ENCODE data around the gene STK17B. TPM values are rescaled to one million over a fixed set of nuclear protein-coding genes. Genes with fewer than 3 reads are reported as not detected.
A peak's percentile ranks its signal among the peaks of the same experiment; 100 is the strongest.

Gene STK17B
- polyA plus RNA-seq, 2 of the 4 experiments (the other 2 are of a cell fraction), result 4.0 to 9.2 TPM

GRCh38 chr2:196163285-196163684 is 8.1 kb downstream of the STK17B start:
- POLR2A ChIA-PET, result no interaction called here
- no peak for TF ChIP-seq SMC3 (IDR thresholded peaks at IDR 0.05)
- TF ChIP-seq HOXB5 (CRISPR knock-in tag; IDR thresholded peaks at IDR 0.05), result no peak
- no peak for TF ChIP-seq GATA3 (IDR thresholded peaks at IDR 0.05; ENCODE audit: borderline replicate concordance)
- no peak for TF ChIP-seq KDM1A (IDR thresholded peaks at IDR 0.05; ENCODE audit: low read depth)
- TF ChIP-seq REST (IDR thresholded peaks at IDR 0.05), result no peak
- no peak for TF ChIP-seq PHF8 (IDR thresholded peaks at IDR 0.05; ENCODE audit: borderline replicate concordance, low read depth)
- TF ChIP-seq CHD4 (IDR thresholded peaks at IDR 0.05; ENCODE audit: borderline replicate concordance), result no peak
- no peak for TF ChIP-seq RCOR1 (IDR thresholded peaks at IDR 0.05; ENCODE audit: low read depth, low read length)
- TF ChIP-seq FOSL2 (IDR thresholded peaks at IDR 0.05), result no peak
- TF ChIP-seq FOSL2 (CRISPR knock-in tag; IDR thresholded peaks at IDR 0.05), result no peak
- DNase-seq (ENCODE audit: low read depth in 1 of 2, low spot score in 1 of 2) (no peak), FAIRE-seq (no peak), ATAC-seq (no peak)
- Histone ChIP-seq H3K27ac (no peak overlapping the region), H3K4me1 (peaks cover 27% of the 10 kb centered on the region), H3K4me2 (no peak overlapping the region), H3K9me3 (no peaks in the 10 kb centered on the region), H3K4me3 (no peak overlapping the region)
- WGBS (ENCODE audit: missing lambda C conversion rate), result 69% methylated on average over 4 of the region's 4 CpGs
- CTCF ChIA-PET, result no interaction called here

GRCh38 chr2:196162586-196163175 is 8.7 kb downstream of the STK17B start:
- Histone ChIP-seq H3K4me1 (peaks cover 20% of the 10 kb centered on the region; the same call in 2 of the 3 replicates), H3K9me3 (no peaks in the 10 kb centered on the region), H3K27ac (no peak overlapping the region), H3K4me2 (no peak overlapping the region), H3K4me3 (no peak overlapping the region)
- no peak for DNase-seq (ENCODE audit: low read depth in 1 of 2, low spot score in 1 of 2)
- FAIRE-seq, result no peak
- ChIA-PET CTCF (no interaction called here), POLR2A (no interaction called here)
- TF ChIP-seq, protein P1, sequence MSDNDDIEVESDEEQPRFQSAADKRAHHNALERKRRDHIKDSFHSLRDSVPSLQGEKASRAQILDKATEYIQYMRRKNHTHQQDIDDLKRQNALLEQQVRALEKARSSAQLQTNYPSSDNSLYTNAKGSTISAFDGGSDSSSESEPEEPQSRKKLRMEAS (IDR thresholded peaks at IDR 0.05), result no peak
- TF ChIP-seq RCOR1 (IDR thresholded peaks at IDR 0.05; ENCODE audit: low read depth, low read length), result no peak
- no peak for ATAC-seq
- WGBS (ENCODE audit: missing lambda C conversion rate), result 94% methylated on average over 6 of the region's 6 CpGs

DNA sequence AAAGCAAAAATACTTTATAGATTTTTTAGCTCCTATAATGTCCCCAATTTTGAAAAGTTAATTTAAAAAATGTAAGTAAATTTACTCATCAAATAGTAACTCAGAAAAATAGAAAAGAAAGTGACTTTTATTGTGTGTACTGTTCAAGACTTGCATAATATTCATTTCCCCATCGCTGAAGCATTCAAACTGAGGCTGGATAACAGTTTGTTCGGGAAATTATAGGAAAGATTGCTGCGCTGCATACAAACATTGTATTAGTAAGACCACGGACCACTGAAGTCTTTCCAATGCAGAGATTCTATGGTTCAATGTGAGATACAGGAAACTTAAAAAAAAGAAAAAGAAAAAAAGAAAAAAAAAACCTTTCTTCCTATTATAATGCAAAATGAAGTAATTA is 10.4 kb downstream of the STK17B start:
- WGBS (ENCODE audit: missing lambda C conversion rate), result 93% methylated on average over 4 of the region's 4 CpGs
- no peak overlapping the region for H3K4me2 ChIP-seq
- no peaks in the 10 kb centered on the region for H3K9me3 ChIP-seq
- ChIA-PET POLR2A (interaction anchor here (1.4 kb wide), 1 partner anchor 9 kb away, joined by 3 read pairs; no protein-coding TSS in a partner anchor), CTCF (no interaction called here)
- no peak for ATAC-seq
- TF ChIP-seq HDAC2 (IDR thresholded peaks at IDR 0.05), result no peak
- no peak for TF ChIP-seq FOXS1 (CRISPR knock-in tag; IDR thresholded peaks at IDR 0.05)
- TF ChIP-seq, protein P2, sequence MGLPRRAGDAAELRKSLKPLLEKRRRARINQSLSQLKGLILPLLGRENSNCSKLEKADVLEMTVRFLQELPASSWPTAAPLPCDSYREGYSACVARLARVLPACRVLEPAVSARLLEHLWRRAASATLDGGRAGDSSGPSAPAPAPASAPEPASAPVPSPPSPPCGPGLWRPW (IDR thresholded peaks at IDR 0.05), result no peak
- TF ChIP-seq KDM1A (IDR thresholded peaks at IDR 0.05; ENCODE audit: low read depth), result no peak
- no peak for TF ChIP-seq MAZ (IDR thresholded peaks at IDR 0.05; ENCODE audit: borderline replicate concordance, low read depth, low read length)
- TF ChIP-seq ZC3H11A (IDR thresholded peaks at IDR 0.05), result no peak
- FAIRE-seq, result no peak
- H3K27ac ChIP-seq, result no peak overlapping the region
- no peak for DNase-seq (ENCODE audit: low read depth in 1 of 2, low spot score in 1 of 2)
- H3K4me3 ChIP-seq, result no peak overlapping the region
- H3K4me1 ChIP-seq, result peaks cover 10% of the 10 kb centered on the region; the same call in 2 of the 3 replicates

- peaks cover 10% of the 10 kb centered on the region; the same call in 2 of the 3 replicates for H3K4me1 ChIP-seq
- FAIRE-seq (no peak), ATAC-seq (no peak), DNase-seq (ENCODE audit: low read depth in 1 of 2, low spot score in 1 of 2) (peak in 1 of 2 experiments; percentile 53)
- POLR2A ChIA-PET, result interaction anchor here (1.3 to 1.4 kb wide), 2 partner anchors 10 to 11 kb away, joined by 3 to 8 read pairs; partner anchors contain the start of gene STK17B
- H3K4me3 ChIP-seq, result no peak overlapping the region
- WGBS (ENCODE audit: missing lambda C conversion rate), result 58% methylated on average over 3 of the region's 3 CpGs
- H3K9me3 ChIP-seq, result no peaks in the 10 kb centered on the region
- peak overlapping the region; percentile 34 for H3K4me2 ChIP-seq
- CTCF ChIA-PET, result interaction anchor here (0.9 kb wide), 1 partner anchor 138 kb away, joined by 4 read pairs; no protein-coding TSS in a partner anchor
- TF ChIP-seq HOXA7 (CRISPR knock-in tag; IDR thresholded peaks at IDR 0.05) (no peak), SMC3 (IDR thresholded peaks at IDR 0.05) (no peak), EHF (CRISPR knock-in tag; IDR thresholded peaks at IDR 0.05) (no peak), POLR2AphosphoS2 (conservative IDR thresholded peaks at IDR 0.05; ENCODE audit: low read length) (no peak), ZC3H11A (IDR thresholded peaks at IDR 0.05) (no peak), TP53 (CRISPR knock-in tag; IDR thresholded peaks at IDR 0.05) (no peak), RFX5 (IDR thresholded peaks at IDR 0.05) (no peak), CBX2 (IDR thresholded peaks at IDR 0.05; ENCODE audit: borderline replicate concordance, low read depth) (no peak)
- no peak overlapping the region for H3K27ac ChIP-seq
Observed at GRCh38 chr2:196160101-196160500, 11.3 kb downstream of the STK17B start.

Measured in A549 (cell line).